Suprapubic skin (tissue), 4 donors: Measurements from ENCODE around the gene STYX. TPM values are rescaled to one million over a fixed set of nuclear protein-coding genes. Genes with fewer than 3 reads are reported as not detected.

Experiments used
- DNase-seq, 2 donors: peaks; one replicate each; pipeline ENCODE4 v3.0.0-alpha.2; 2019; ENCODE audit warnings: low spot score in 2 of 2
- H3K27ac ChIP-seq: fragments of 200-600 bp; sonication (generic); one replicate; pipeline ENCODE4 v1.5.1; 2019
- H3K27me3 ChIP-seq: fragments of 200-600 bp; sonication (generic); one replicate; pipeline ENCODE4 v1.5.1; 2019
- H3K36me3 ChIP-seq: fragments of 200-600 bp; sonication (generic); one replicate; pipeline ENCODE4 v1.5.1; 2019
- H3K4me1 ChIP-seq: fragments of 200-600 bp; sonication (generic); one replicate; pipeline ENCODE4 v1.5.1; 2019
- H3K4me3 ChIP-seq: fragments of 200-600 bp; sonication (generic); one replicate; pipeline ENCODE4 v1.5.1; 2019; ENCODE audit warnings: mild to moderate bottlenecking
- H3K9me3 ChIP-seq: fragments of 200-600 bp; sonication (generic); one replicate; pipeline ENCODE4 v1.5.1; 2019
- EP300 ChIP-seq: sonication (generic); formaldehyde crosslinking; IDR thresholded peaks from one replicate; pipeline ENCODE4 v1.6.1; 2017; ENCODE audit warnings: antibody characterized with exemption
- POLR2A ChIP-seq, 2 donors: fragments of 450-650 bp; IDR thresholded peaks; one replicate each; pipeline ENCODE4 v1.6.1; 2017; ENCODE audit warnings: antibody characterized with exemption in 2 of 2, mild to moderate bottlenecking in 2 of 2, moderate library complexity in 2 of 2
- POLR2AphosphoS5 ChIP-seq, 3 donors: sonication (generic); formaldehyde crosslinking; IDR thresholded peaks; one replicate each; pipeline ENCODE4 v1.6.1; 2017; ENCODE audit warnings: antibody characterized with exemption in 3 of 3
- WGBS: methylation state at CpG from one replicate; pipeline ENCODE4 v1.1.5; 2018; 5-methylcytosine and 5-hydroxymethylcytosine counted together
- total RNA-seq, 4 donors: library from RNA; depleted of rRNA; stranded (reverse); fragments of >200 nt; gene quantifications; one replicate each; pipeline ENCODE4 v1.1.0, GENCODE V29; 2016
- TF ChIP-seq, protein P1 (sequence below), 2 donors: fragments of 200-600 bp in 1 of 2; fragments of 450-650 bp in 1 of 2; sonication (generic) in 1 of 2; IDR thresholded peaks; one replicate each; pipeline ENCODE4 v1.5.1; 2016 to 2019; ENCODE audit warnings: antibody characterized with exemption in 2 of 2, mild to moderate bottlenecking in 1 of 2, moderate library complexity in 1 of 2

The STYX gene
- total RNA-seq, result 10 to 100 TPM; 10.9 to 16.6 (median 13.7) TPM

GRCh38 chr14:52729925-52730708, at the start of gene STYX:
Gene STYX (plus strand): TSS chr14:52730166. CDS start chr14:52730475, 309 bp downstream.
- Histone ChIP-seq H3K36me3 (peaks cover 24% of the 10 kb centered on the region), H3K27me3 (no peaks in the 10 kb centered on the region), H3K4me3 (peak within 1 kb of the TSS; percentile 77), H3K4me1 (peaks cover 12% of the 10 kb centered on the region), H3K27ac (peak within 1 kb of the TSS; percentile 72), H3K9me3 (no peaks in the 10 kb centered on the region)
- DNase-seq, result peak; percentile 99
- WGBS, result 0% methylated on average over 45 of the region's 72 CpGs
- TF ChIP-seq, protein P1, sequence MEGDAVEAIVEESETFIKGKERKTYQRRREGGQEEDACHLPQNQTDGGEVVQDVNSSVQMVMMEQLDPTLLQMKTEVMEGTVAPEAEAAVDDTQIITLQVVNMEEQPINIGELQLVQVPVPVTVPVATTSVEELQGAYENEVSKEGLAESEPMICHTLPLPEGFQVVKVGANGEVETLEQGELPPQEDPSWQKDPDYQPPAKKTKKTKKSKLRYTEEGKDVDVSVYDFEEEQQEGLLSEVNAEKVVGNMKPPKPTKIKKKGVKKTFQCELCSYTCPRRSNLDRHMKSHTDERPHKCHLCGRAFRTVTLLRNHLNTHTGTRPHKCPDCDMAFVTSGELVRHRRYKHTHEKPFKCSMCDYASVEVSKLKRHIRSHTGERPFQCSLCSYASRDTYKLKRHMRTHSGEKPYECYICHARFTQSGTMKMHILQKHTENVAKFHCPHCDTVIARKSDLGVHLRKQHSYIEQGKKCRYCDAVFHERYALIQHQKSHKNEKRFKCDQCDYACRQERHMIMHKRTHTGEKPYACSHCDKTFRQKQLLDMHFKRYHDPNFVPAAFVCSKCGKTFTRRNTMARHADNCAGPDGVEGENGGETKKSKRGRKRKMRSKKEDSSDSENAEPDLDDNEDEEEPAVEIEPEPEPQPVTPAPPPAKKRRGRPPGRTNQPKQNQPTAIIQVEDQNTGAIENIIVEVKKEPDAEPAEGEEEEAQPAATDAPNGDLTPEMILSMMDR (IDR thresholded peaks at IDR 0.05), result peak in 1 of 2 donors; percentile 37
- TF ChIP-seq POLR2A (IDR thresholded peaks at IDR 0.05) (peak in 1 of 2 donors; percentile 63), EP300 (no peak), POLR2AphosphoS5 (IDR thresholded peaks at IDR 0.05) (no peak)

DNA sequence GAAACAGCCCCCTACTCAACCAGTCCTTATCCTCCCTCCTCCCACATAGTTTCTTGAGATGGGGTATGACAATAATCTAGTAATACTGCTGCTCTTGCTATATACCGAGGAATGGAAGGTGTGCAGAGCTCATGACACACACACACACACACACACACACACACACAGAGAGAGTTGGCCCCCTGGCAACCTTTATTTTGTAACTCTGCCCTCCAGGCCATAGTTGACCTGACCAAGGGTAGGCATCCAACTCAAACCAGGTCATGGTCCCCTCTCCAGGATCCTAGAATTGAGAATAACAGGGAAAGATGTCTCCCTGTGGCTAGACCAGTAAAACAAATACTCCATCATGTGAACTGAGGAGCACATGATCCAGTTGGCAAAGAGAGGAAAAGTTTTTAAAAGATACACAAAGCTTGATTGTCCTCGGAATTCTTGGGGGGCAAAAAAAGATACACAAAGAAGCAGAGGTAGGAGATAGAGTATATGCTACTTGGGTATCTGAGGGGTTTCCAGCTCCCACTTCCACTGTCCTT, 45.9 kb upstream of the STYX start:
- Histone ChIP-seq H3K36me3 (peaks cover 9% of the 10 kb centered on the region), H3K27ac (no peak overlapping the region), H3K4me3 (no peak overlapping the region), H3K4me1 (peaks cover 4% of the 10 kb centered on the region), H3K9me3 (no peaks in the 10 kb centered on the region), H3K27me3 (no peaks in the 10 kb centered on the region)
- TF ChIP-seq POLR2AphosphoS5 (IDR thresholded peaks at IDR 0.05), result no peak
- WGBS, result 88% methylated on average over 2 of the region's 2 CpGs
- DNase-seq, result no peak

DNA sequence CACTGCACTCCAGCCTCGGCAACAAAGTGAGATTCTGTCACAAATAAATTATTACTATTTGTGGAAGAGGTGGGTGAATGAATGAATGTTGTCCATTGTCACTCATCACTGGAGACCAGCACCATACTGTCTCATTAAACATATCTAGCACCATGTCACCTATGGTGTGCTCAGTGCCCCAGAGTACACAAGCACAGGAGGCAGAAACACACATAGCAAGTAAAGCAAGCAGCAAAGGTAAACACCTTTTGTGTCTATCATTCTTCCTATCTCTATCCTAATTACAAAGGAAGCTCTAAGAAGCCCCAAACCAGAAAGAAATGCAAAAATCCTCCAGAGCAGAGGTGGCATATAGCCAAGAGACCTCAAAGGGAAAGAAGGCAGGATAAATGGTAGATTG, 43.8 kb upstream of the STYX start:
- Histone ChIP-seq H3K9me3 (no peaks in the 10 kb centered on the region), H3K4me3 (no peak overlapping the region), H3K4me1 (peaks cover 4% of the 10 kb centered on the region), H3K36me3 (peaks cover 4% of the 10 kb centered on the region), H3K27me3 (no peaks in the 10 kb centered on the region), H3K27ac (no peak overlapping the region)
- 100% methylated on average over 1 of the region's 1 CpG for WGBS
- TF ChIP-seq POLR2AphosphoS5 (IDR thresholded peaks at IDR 0.05) (no peak), EP300 (no peak)
- DNase-seq, result no peak

DNA sequence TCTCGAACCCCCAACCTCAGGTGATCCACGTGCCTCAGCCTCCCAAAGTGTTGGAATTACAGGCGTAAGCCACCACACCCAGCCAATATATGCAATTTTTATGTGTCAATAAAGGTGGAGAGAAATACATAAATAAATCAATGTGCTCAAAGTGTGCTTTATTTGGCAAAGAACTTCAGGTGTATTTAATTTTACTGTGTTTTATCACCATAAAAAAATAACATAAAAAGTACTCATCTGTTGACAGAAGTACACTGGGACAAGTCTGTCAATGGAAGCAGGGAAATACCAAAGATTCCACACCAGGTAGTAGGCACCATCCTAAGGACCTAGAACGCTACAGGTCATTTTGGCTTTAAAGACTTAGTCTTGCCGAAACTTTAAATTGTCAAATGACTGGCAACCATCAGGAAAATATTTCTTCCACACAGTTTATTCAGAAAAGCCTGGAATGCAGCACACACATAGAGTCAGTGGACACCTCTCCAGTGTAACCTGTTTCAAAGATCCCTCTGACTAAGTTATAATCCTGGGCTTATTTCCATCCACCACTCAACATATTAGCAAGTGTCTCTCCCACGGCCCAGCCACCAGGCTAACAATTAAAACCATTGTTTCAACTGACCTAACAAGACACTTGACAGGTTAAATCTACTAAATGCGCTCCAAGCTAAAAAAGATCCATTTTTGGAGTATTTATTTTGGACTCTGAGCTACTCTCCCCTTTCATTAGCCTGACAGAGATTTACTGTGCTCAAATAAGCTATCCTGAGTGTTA, 38.8 kb upstream of the STYX start:
- WGBS, result 82% methylated on average over 7 of the region's 7 CpGs
- H3K27ac ChIP-seq, result no peak overlapping the region
- no peak overlapping the region for H3K4me3 ChIP-seq
- TF ChIP-seq POLR2AphosphoS5 (IDR thresholded peaks at IDR 0.05) (no peak), POLR2A (IDR thresholded peaks at IDR 0.05) (no peak), EP300 (no peak)
- TF ChIP-seq, protein P1 (IDR thresholded peaks at IDR 0.05), result no peak
- H3K4me1 ChIP-seq, result peaks cover 43% of the 10 kb centered on the region
- DNase-seq, result no peak
- no peaks in the 10 kb centered on the region for H3K9me3 ChIP-seq
- H3K36me3 ChIP-seq, result no peaks in the 10 kb centered on the region
- no peaks in the 10 kb centered on the region for H3K27me3 ChIP-seq

- Histone ChIP-seq H3K36me3 (no peaks in the 10 kb centered on the region), H3K27me3 (no peaks in the 10 kb centered on the region), H3K9me3 (no peaks in the 10 kb centered on the region), H3K27ac (no peak overlapping the region), H3K4me1 (peaks cover 40% of the 10 kb centered on the region), H3K4me3 (no peak overlapping the region)
- 56% methylated on average over 5 of the region's 5 CpGs for WGBS
- TF ChIP-seq POLR2AphosphoS5 (IDR thresholded peaks at IDR 0.05) (no peak), POLR2A (IDR thresholded peaks at IDR 0.05) (no peak), EP300 (no peak)
- TF ChIP-seq, protein P1 (IDR thresholded peaks at IDR 0.05), result no peak
- DNase-seq, result no peak
Measured at GRCh38 chr14:52692248-52692962, 37.6 kb upstream of the STYX start.
